Measurements from ENCODE around the gene EVI2A. TPM values are rescaled to one million over a fixed set of nuclear protein-coding genes. Genes with fewer than 3 reads are reported as not detected.

The EVI2A gene
- total and polyA plus RNA-seq, 10 of the 15 experiments (the other 5 are each of a cell fraction or from before 2014, with no cell fraction given), result 4.6 to 78.3 (median 25.7) TPM

GRCh38 chr17:31272236-31272635 is 49.2 kb downstream of the EVI2A start:
- FAIRE-seq (no peak), ATAC-seq (no peak), DNase-seq (ENCODE audit: low read depth, low spot score) (no peak)
- intact Hi-C loops (cut with micrococcal nuclease; ENCODE audit: unreplicated experiment), result no loop called here
- peaks cover 0 to 8% of the 10 kb centered on the region in 2 experiments; a peak in 1 of 4 replicates for H3K36me3 ChIP-seq (ENCODE audit: control insufficient read depth in 2 of 2, insufficient read depth in 2 of 2, low read length in 1 of 2)
- in situ Hi-C loops (cut with MboI), result no loop called here
- no peaks in the 10 kb centered on the region for H3K79me2 ChIP-seq (ENCODE audit: control insufficient read depth, insufficient read depth, low read length)
- H3K27ac ChIP-seq (ENCODE audit: control insufficient read depth, insufficient read depth), result no peak overlapping the region
- ChIA-PET SMC1A (ENCODE audit: uncharacterized antibody, unreplicated experiment) (interaction anchor here (0.8 kb wide), 1 partner anchor 95 kb away, joined by 3 read pairs; no protein-coding TSS in a partner anchor), POLR2A (no interaction called here), RAD21 (ENCODE audit: unreplicated experiment) (no interaction called here), CTCF (no interaction called here)
- no peaks in the 10 kb centered on the region for H4K20me1 ChIP-seq (ENCODE audit: control insufficient read depth, insufficient read depth)
- no TSS peak for BruUV-seq (replicated peaks)
- no peaks in the 10 kb centered on the region for H3K4me1 ChIP-seq (ENCODE audit: control insufficient read depth, insufficient read depth, low read length)
- H2AFZ ChIP-seq (ENCODE audit: control insufficient read depth, low read depth, low read length), result no peak overlapping the region
- TF ChIP-seq, protein P1, sequence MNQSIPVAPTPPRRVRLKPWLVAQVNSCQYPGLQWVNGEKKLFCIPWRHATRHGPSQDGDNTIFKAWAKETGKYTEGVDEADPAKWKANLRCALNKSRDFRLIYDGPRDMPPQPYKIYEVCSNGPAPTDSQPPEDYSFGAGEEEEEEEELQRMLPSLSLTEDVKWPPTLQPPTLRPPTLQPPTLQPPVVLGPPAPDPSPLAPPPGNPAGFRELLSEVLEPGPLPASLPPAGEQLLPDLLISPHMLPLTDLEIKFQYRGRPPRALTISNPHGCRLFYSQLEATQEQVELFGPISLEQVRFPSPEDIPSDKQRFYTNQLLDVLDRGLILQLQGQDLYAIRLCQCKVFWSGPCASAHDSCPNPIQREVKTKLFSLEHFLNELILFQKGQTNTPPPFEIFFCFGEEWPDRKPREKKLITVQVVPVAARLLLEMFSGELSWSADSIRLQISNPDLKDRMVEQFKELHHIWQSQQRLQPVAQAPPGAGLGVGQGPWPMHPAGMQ (IDR thresholded peaks at IDR 0.05; ENCODE audit: borderline replicate concordance), result no peak
- TF ChIP-seq, protein P2, sequence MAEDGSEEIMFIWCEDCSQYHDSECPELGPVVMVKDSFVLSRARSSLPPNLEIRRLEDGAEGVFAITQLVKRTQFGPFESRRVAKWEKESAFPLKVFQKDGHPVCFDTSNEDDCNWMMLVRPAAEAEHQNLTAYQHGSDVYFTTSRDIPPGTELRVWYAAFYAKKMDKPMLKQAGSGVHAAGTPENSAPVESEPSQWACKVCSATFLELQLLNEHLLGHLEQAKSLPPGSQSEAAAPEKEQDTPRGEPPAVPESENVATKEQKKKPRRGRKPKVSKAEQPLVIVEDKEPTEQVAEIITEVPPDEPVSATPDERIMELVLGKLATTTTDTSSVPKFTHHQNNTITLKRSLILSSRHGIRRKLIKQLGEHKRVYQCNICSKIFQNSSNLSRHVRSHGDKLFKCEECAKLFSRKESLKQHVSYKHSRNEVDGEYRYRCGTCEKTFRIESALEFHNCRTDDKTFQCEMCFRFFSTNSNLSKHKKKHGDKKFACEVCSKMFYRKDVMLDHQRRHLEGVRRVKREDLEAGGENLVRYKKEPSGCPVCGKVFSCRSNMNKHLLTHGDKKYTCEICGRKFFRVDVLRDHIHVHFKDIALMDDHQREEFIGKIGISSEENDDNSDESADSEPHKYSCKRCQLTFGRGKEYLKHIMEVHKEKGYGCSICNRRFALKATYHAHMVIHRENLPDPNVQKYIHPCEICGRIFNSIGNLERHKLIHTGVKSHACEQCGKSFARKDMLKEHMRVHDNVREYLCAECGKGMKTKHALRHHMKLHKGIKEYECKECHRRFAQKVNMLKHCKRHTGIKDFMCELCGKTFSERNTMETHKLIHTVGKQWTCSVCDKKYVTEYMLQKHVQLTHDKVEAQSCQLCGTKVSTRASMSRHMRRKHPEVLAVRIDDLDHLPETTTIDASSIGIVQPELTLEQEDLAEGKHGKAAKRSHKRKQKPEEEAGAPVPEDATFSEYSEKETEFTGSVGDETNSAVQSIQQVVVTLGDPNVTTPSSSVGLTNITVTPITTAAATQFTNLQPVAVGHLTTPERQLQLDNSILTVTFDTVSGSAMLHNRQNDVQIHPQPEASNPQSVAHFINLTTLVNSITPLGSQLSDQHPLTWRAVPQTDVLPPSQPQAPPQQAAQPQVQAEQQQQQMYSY (CRISPR knock-in tag; IDR thresholded peaks at IDR 0.05), result no peak
- no peak for TF ChIP-seq SP1 (IDR thresholded peaks at IDR 0.05; ENCODE audit: low read depth, low read length)
- no peak for TF ChIP-seq YY1 (IDR thresholded peaks at IDR 0.05; ENCODE audit: low read depth, low read length)
- TF ChIP-seq, protein P3, sequence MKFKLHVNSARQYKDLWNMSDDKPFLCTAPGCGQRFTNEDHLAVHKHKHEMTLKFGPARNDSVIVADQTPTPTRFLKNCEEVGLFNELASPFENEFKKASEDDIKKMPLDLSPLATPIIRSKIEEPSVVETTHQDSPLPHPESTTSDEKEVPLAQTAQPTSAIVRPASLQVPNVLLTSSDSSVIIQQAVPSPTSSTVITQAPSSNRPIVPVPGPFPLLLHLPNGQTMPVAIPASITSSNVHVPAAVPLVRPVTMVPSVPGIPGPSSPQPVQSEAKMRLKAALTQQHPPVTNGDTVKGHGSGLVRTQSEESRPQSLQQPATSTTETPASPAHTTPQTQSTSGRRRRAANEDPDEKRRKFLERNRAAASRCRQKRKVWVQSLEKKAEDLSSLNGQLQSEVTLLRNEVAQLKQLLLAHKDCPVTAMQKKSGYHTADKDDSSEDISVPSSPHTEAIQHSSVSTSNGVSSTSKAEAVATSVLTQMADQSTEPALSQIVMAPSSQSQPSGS (IDR thresholded peaks at IDR 0.05; ENCODE audit: low read length), result no peak
- TF ChIP-seq SPI1 (IDR thresholded peaks at IDR 0.05; ENCODE audit: borderline replicate concordance, insufficient read depth, low read depth, low read length), result no peak
- no peak for TF ChIP-seq BACH1 (IDR thresholded peaks at IDR 0.05; ENCODE audit: borderline replicate concordance)
- TF ChIP-seq RCOR1 (conservative IDR thresholded peaks at IDR 0.05; ENCODE audit: low read depth, low read length), result no peak
- no peak for TF ChIP-seq SMAD1 (IDR thresholded peaks at IDR 0.05; ENCODE audit: low read depth, partially characterized antibody)
- no peak for TF ChIP-seq LARP7 (IDR thresholded peaks at IDR 0.05)
- TF ChIP-seq, protein P4, sequence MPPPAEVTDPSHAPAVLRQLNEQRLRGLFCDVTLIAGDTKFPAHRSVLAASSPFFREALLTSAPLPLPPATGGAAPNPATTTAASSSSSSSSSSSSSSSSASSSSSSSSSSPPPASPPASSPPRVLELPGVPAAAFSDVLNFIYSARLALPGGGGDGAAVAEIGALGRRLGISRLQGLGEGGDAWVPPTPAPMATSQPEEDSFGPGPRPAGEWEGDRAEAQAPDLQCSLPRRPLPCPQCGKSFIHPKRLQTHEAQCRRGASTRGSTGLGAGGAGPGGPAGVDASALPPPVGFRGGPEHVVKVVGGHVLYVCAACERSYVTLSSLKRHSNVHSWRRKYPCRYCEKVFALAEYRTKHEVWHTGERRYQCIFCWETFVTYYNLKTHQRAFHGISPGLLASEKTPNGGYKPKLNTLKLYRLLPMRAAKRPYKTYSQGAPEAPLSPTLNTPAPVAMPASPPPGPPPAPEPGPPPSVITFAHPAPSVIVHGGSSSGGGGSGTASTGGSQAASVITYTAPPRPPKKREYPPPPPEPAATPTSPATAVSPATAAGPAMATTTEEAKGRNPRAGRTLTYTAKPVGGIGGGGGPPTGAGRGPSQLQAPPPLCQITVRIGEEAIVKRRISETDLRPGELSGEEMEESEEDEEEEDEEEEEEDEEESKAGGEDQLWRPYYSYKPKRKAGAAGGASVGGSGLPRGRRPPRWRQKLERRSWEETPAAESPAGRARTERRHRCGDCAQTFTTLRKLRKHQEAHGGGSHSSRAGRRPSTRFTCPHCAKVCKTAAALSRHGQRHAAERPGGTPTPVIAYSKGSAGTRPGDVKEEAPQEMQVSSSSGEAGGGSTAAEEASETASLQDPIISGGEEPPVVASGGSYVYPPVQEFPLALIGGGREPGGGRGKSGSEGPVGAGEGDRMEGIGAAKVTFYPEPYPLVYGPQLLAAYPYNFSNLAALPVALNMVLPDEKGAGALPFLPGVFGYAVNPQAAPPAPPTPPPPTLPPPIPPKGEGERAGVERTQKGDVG (CRISPR knock-in tag; IDR thresholded peaks at IDR 0.05), result no peak
- H3K4me3 ChIP-seq, result no peak overlapping the region
- no peaks in the 10 kb centered on the region for H3K27me3 ChIP-seq (replicated peaks in 1 of 2; ENCODE audit: control insufficient read depth in 2 of 2, insufficient read depth in 2 of 2, low read length in 1 of 2)
- H3K9ac ChIP-seq (ENCODE audit: control insufficient read depth, insufficient read depth, low read length), result no peak overlapping the region
- 95% methylated on average over 1 of the region's 1 CpG for WGBS (ENCODE audit: insufficient coverage, insufficient replicate concordance, low lambda C conversion rate, missing lambda C conversion rate)
- no peak overlapping the region for H3K4me2 ChIP-seq (ENCODE audit: control insufficient read depth, insufficient read depth)
- H3K9me3 ChIP-seq (replicated peaks; ENCODE audit: control insufficient read depth, insufficient read depth, low read length), result no peaks in the 10 kb centered on the region

All from GM12878 (cell line).